DOHH2 (cell line): ENCODE data around the gene RIPK3.
A peak's percentile ranks its signal among the peaks of the same experiment; 100 is the strongest.
"Not testable (repeated sequence)": the region's sequence is repeated elsewhere in the genome, so short reads cannot be mapped to it uniquely, and the experiment has no call there.

Experiments used
- H3F3A ChIP-seq: fragments of 200-600 bp; sonication (generic), shearing (Covaris generic); 2 replicates; pipeline ENCODE4 v1.6.0; 2016; ENCODE audit warnings: antibody characterized with exemption, mild to moderate bottlenecking; ENCODE audit not compliant: control insufficient read depth, insufficient read depth
- H3K27ac ChIP-seq: fragments of 200-600 bp; sonication (generic); 2 replicates; pipeline ENCODE4 v1.5.1; 2014; ENCODE audit warnings: low read depth, mild to moderate bottlenecking, low read length, moderate library complexity
- H3K27me3 ChIP-seq: fragments of 200-600 bp; sonication (generic); 2 replicates; pipeline ENCODE4 v1.6.1; 2014; ENCODE audit warnings: mild to moderate bottlenecking, low read length, mixed read lengths; ENCODE audit not compliant: control insufficient read depth
- H3K36me3 ChIP-seq: fragments of 200-600 bp; sonication (generic); 2 replicates; pipeline ENCODE4 v1.6.1; 2014; ENCODE audit warnings: mild to moderate bottlenecking, low read length, moderate library complexity, mixed read lengths; ENCODE audit not compliant: control insufficient read depth
- H3K4me1 ChIP-seq: fragments of 200-600 bp; sonication (generic); 2 replicates; pipeline ENCODE4 v1.6.1; 2014; ENCODE audit warnings: mild to moderate bottlenecking, low read length, mixed read lengths; ENCODE audit not compliant: control insufficient read depth
- H3K4me2 ChIP-seq: fragments of 200-600 bp; sonication (generic); 2 replicates; pipeline ENCODE4 v1.6.0; 2014; ENCODE audit warnings: mild to moderate bottlenecking, low read length, moderate library complexity
- H3K4me3 ChIP-seq: fragments of 200-600 bp; sonication (generic); 2 replicates; pipeline ENCODE4 v1.5.1; 2014; ENCODE audit warnings: mild to moderate bottlenecking, low read length, mixed read lengths
- H3K79me2 ChIP-seq: fragments of 200-600 bp; sonication (generic); 2 replicates; pipeline ENCODE4 v1.6.1; 2014; ENCODE audit warnings: mild to moderate bottlenecking, low read length, mixed read lengths; ENCODE audit not compliant: control insufficient read depth
- H3K9me2 ChIP-seq: fragments of 200-600 bp; sonication (generic); replicated peaks from 2 replicates; pipeline ENCODE4 v1.6.1; 2014; ENCODE audit warnings: mild to moderate bottlenecking, low read length, mixed read lengths; ENCODE audit not compliant: control insufficient read depth
- H3K9me3 ChIP-seq: fragments of 200-600 bp; sonication (generic); 2 replicates; pipeline ENCODE4 v1.6.1; 2014; ENCODE audit warnings: antibody characterized with exemption, low read length, mixed read lengths; ENCODE audit not compliant: control insufficient read depth, insufficient read depth
- H4K20me1 ChIP-seq: fragments of 200-600 bp; sonication (generic); 2 replicates; pipeline ENCODE4 v1.6.0; 2014; ENCODE audit warnings: low read depth, mild to moderate bottlenecking, antibody characterized with exemption, low read length, moderate library complexity; ENCODE audit not compliant: control insufficient read depth, insufficient read depth
- EZH2phosphoT487 ChIP-seq: fragments of 200-600 bp; sonication (generic); IDR thresholded peaks from 2 replicates; pipeline ENCODE4 v1.6.1; 2017; ENCODE audit warnings: borderline replicate concordance, mild to moderate bottlenecking, antibody characterized with exemption, low read length, moderate library complexity, mixed read lengths
- TF ChIP-seq, protein P1 (sequence below): fragments of 200-600 bp; sonication (generic); IDR thresholded peaks from one replicate; pipeline ENCODE4 v1.5.1; 2014; ENCODE audit warnings: antibody characterized with exemption, mild to moderate bottlenecking, low read depth, low read length; ENCODE audit not compliant: poor library complexity, severe bottlenecking

RIPK3 gene

GRCh38 chr14:24339284-24340151, at the start of gene RIPK3:
RIPK3 (minus strand) TSS chr14:24339991; CDS start chr14:24339826, 165 bp downstream.
- TF ChIP-seq, protein P1, sequence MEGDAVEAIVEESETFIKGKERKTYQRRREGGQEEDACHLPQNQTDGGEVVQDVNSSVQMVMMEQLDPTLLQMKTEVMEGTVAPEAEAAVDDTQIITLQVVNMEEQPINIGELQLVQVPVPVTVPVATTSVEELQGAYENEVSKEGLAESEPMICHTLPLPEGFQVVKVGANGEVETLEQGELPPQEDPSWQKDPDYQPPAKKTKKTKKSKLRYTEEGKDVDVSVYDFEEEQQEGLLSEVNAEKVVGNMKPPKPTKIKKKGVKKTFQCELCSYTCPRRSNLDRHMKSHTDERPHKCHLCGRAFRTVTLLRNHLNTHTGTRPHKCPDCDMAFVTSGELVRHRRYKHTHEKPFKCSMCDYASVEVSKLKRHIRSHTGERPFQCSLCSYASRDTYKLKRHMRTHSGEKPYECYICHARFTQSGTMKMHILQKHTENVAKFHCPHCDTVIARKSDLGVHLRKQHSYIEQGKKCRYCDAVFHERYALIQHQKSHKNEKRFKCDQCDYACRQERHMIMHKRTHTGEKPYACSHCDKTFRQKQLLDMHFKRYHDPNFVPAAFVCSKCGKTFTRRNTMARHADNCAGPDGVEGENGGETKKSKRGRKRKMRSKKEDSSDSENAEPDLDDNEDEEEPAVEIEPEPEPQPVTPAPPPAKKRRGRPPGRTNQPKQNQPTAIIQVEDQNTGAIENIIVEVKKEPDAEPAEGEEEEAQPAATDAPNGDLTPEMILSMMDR, result no peak
- no peak for TF ChIP-seq EZH2phosphoT487
- H3K9me2 ChIP-seq, result no peaks in the 10 kb centered on the region
- peaks cover 13% of the 10 kb centered on the region for H3K4me1 ChIP-seq
- H3K36me3 ChIP-seq, result no peaks in the 10 kb centered on the region
- no peaks in the 10 kb centered on the region for H3K79me2 ChIP-seq
- peak within 1 kb of the TSS; percentile 90 for H3K4me2 ChIP-seq
- no peaks in the 10 kb centered on the region; the same call in 1 of the 2 replicates for H3F3A ChIP-seq
- no peaks in the 10 kb centered on the region for H4K20me1 ChIP-seq
- H3K27me3 ChIP-seq, result peaks cover 14% of the 10 kb centered on the region
- H3K4me3 ChIP-seq, result peak within 1 kb of the TSS; percentile 83
- no peaks in the 10 kb centered on the region for H3K9me3 ChIP-seq
- H3K27ac ChIP-seq, result no peak within 1 kb of the TSS

GRCh38 chr14:24389226-24389848, 49.5 kb upstream of the RIPK3 start:
- Histone ChIP-seq H3K9me3 (no peaks in the 10 kb centered on the region), H3F3A (no peaks in the 10 kb centered on the region), H3K79me2 (no peaks in the 10 kb centered on the region), H3K27ac (no peak overlapping the region), H4K20me1 (no peaks in the 10 kb centered on the region), H3K27me3 (peaks cover 22% of the 10 kb centered on the region), H3K4me1 (no peaks in the 10 kb centered on the region), H3K36me3 (no peaks in the 10 kb centered on the region), H3K9me2 (no peaks in the 10 kb centered on the region), H3K4me3 (no peak overlapping the region), H3K4me2 (no peak overlapping the region)
- TF ChIP-seq, protein P1, result no peak
- TF ChIP-seq EZH2phosphoT487, result no peak

DNA sequence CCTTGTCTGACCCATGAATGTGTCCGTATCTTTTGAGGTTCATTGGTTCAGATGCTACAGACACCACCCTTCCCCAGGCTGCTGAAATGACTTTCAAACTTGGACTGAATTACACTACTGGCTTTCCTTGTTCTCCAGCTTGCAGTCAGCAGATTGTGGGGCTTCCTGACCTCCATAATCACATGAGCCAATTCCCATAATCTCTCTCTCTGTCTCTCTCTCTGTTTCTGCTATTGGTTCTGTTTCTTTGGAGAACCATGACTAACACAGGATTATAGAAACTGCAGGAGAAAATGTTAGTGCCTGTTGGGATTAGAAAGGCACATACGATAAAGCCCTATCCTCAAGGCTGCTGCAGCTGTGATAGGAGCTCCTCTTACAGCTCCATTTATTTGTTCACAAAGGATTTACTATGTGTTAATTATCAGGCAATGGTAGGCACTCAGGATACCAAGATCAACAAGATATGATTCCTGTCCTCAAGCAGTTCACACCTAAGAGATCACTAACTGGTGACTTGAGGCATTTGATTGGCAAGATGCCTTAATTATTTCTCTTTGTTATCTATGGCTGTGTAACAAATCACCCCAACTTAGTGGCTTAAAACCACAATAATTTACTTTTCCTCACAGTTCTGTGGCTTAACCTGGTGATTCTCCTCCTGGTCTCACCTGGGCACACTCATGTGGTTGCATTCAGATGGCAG, 48.8 kb upstream of the RIPK3 start:
- no peaks in the 10 kb centered on the region for H3K36me3 ChIP-seq

DNA sequence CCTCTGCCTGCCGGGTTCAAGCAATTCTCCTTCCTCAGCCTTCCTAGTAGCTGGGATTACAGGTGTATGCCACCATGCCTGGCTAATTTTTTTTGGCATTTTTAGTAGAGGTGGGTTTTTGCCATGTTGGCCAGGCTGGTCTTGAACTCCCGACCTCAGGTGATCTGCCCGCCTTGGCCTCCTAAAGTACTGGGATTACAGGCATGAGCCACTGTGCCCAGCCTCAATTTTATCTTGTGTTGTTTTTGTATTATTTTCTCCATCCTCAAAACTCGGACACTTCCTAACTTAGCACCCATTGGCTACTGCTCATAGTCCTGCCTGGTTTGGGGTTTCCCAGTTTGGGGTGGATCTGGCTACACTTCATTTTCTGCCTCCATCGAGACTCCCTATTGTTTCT, 47.8 kb upstream of the RIPK3 start:
- not testable (repeated sequence) for H3K27ac ChIP-seq, H3K4me2 ChIP-seq, H3K36me3 ChIP-seq, H4K20me1 ChIP-seq, H3F3A ChIP-seq, H3K4me3 ChIP-seq, H3K9me3 ChIP-seq, H3K79me2 ChIP-seq, H3K9me2 ChIP-seq, H3K4me1 ChIP-seq
- H3K27me3 ChIP-seq, result peaks cover 26% of the 10 kb centered on the region

More for the DNA sequence above, 48.8 kb upstream of the RIPK3 start:
- Histone ChIP-seq H3K27ac (no peak overlapping the region), H4K20me1 (no peaks in the 10 kb centered on the region), H3K79me2 (no peaks in the 10 kb centered on the region), H3K4me3 (no peak overlapping the region), H3K27me3 (peaks cover 26% of the 10 kb centered on the region), H3K4me1 (no peaks in the 10 kb centered on the region), H3K9me3 (no peaks in the 10 kb centered on the region), H3F3A (no peaks in the 10 kb centered on the region), H3K9me2 (no peaks in the 10 kb centered on the region), H3K4me2 (no peak overlapping the region)
- TF ChIP-seq, protein P1, result no peak
- TF ChIP-seq EZH2phosphoT487, result no peak
